HEK293T (cell line): Measurements from ENCODE around the gene BMP7.

Experiments
- CTCF ChIA-PET: fragments of 350-600 bp; formaldehyde crosslinking; extraction: SDS; loops from one replicate; lab custom pipeline; 2021; ENCODE audit warnings: antibody characterized with exemption, inconsistent platforms; lab: Yijun Ruan, JAX
- POLR2A ChIA-PET: fragments of 350-600 bp; formaldehyde crosslinking; extraction: SDS; loops from one replicate; lab custom pipeline; 2020; ENCODE audit warnings: antibody characterized with exemption, inconsistent platforms; lab: Yijun Ruan, JAX
- DNase-seq: peaks from one replicate; pipeline ENCODE4 v3.0.0; 2012; ENCODE audit warnings: mixed read lengths; ENCODE audit errors: extremely low spot score
- ARNT ChIP-seq: fragments of 450-650 bp; IDR thresholded peaks from 2 replicates; pipeline ENCODE4 v1.6.1; 2017; ENCODE audit warnings: mild to moderate bottlenecking
- BHLHE40 ChIP-seq: fragments of 450-650 bp; IDR thresholded peaks from 2 replicates; pipeline ENCODE4 v1.6.1; 2016; ENCODE audit warnings: mild to moderate bottlenecking, moderate library complexity, borderline replicate concordance
- CTBP1 ChIP-seq: fragments of 450-650 bp; IDR thresholded peaks from 2 replicates; pipeline ENCODE4 v1.6.1; 2016; ENCODE audit warnings: borderline replicate concordance
- ELF4 ChIP-seq: fragments of 450-650 bp; IDR thresholded peaks from 2 replicates; pipeline ENCODE4 v1.6.1; 2017; ENCODE audit warnings: antibody characterized with exemption
- FOXA1 ChIP-seq: fragments of 450-650 bp; IDR thresholded peaks from 2 replicates; pipeline ENCODE4 v1.6.1; 2016; ENCODE audit warnings: mild to moderate bottlenecking
- FOXK2 ChIP-seq: fragments of 450-650 bp; IDR thresholded peaks from 2 replicates; pipeline ENCODE4 v1.6.1; 2016; ENCODE audit warnings: mild to moderate bottlenecking
- FOXM1 ChIP-seq: fragments of 450-650 bp; IDR thresholded peaks from 2 replicates; pipeline ENCODE4 v1.6.1; 2017; ENCODE audit warnings: mild to moderate bottlenecking, borderline replicate concordance
- HDGF ChIP-seq: fragments of 450-650 bp; IDR thresholded peaks from 2 replicates; pipeline ENCODE4 v1.6.1; 2017; ENCODE audit warnings: antibody characterized with exemption, borderline replicate concordance
- L3MBTL2 ChIP-seq: fragments of 450-650 bp; conservative IDR thresholded peaks from 2 replicates; pipeline ENCODE4 v1.6.1; 2016; ENCODE audit warnings: mild to moderate bottlenecking
- LEF1 ChIP-seq: fragments of 450-650 bp; IDR thresholded peaks from 2 replicates; pipeline ENCODE4 v1.6.1; 2017; ENCODE audit warnings: mild to moderate bottlenecking, borderline replicate concordance
- NFRKB ChIP-seq: fragments of 450-650 bp; IDR thresholded peaks from 2 replicates; pipeline ENCODE4 v1.6.1; 2016; ENCODE audit warnings: mild to moderate bottlenecking, moderate library complexity
- PKNOX1 ChIP-seq: fragments of 450-650 bp; IDR thresholded peaks from 2 replicates; pipeline ENCODE4 v1.6.1; 2016
- SP1 ChIP-seq: fragments of 450-650 bp; IDR thresholded peaks from 2 replicates; pipeline ENCODE4 v1.6.1; 2017
- SUZ12 ChIP-seq: fragments of 450-650 bp; IDR thresholded peaks from 2 replicates; pipeline ENCODE4 v1.6.1; 2016; ENCODE audit warnings: mild to moderate bottlenecking
- TARDBP ChIP-seq: fragments of 450-650 bp; IDR thresholded peaks from 2 replicates; pipeline ENCODE4 v1.6.1; 2016
- ZNF384 ChIP-seq: fragments of 450-650 bp; IDR thresholded peaks from 2 replicates; pipeline ENCODE4 v1.6.1; 2016

Gene BMP7

GRCh38 chr20:57134804-57135203 lies 131.6 kb downstream of the BMP7 start:
- no peak for TF ChIP-seq L3MBTL2
- TF ChIP-seq HDGF, result no peak
- TF ChIP-seq FOXK2, result no peak
- no peak for TF ChIP-seq ZNF384
- TF ChIP-seq FOXM1, result no peak
- ChIA-PET POLR2A (no interaction called here), CTCF (no interaction called here)
- DNase-seq, result no peak

GRCh38 chr20:57133926-57134650 lies 132.4 kb downstream of the BMP7 start:
- TF ChIP-seq HDGF, result no peak
- no peak for TF ChIP-seq PKNOX1
- no peak for TF ChIP-seq LEF1
- TF ChIP-seq ELF4, result no peak
- TF ChIP-seq ZNF384, result no peak
- TF ChIP-seq SP1, result no peak
- TF ChIP-seq NFRKB, result no peak
- no peak for TF ChIP-seq FOXK2
- TF ChIP-seq CTBP1, result no peak
- no peak for TF ChIP-seq FOXM1
- no peak for TF ChIP-seq TARDBP
- no peak for TF ChIP-seq ARNT
- no peak for TF ChIP-seq SUZ12
- TF ChIP-seq L3MBTL2, result no peak
- TF ChIP-seq BHLHE40, result no peak
- TF ChIP-seq FOXA1, result no peak
- CTCF ChIA-PET, result no interaction called here
- DNase-seq, result no peak
- POLR2A ChIA-PET, result no interaction called here

GRCh38 chr20:57131601-57132391 lies 134.6 kb downstream of the BMP7 start:
- TF ChIP-seq PKNOX1, result peak; percentile 76
- no peak for TF ChIP-seq LEF1
- no peak for TF ChIP-seq ELF4
- POLR2A ChIA-PET, result no interaction called here
- CTCF ChIA-PET, result interaction anchor here (0.6 kb wide), 1 partner anchor 9 kb away, joined by 4 read pairs; no protein-coding TSS in a partner anchor
- DNase-seq, result no peak

GRCh38 chr20:57131077-57131476 lies 135.4 kb downstream of the BMP7 start:
- POLR2A ChIA-PET, result no interaction called here
- no peak for DNase-seq
- CTCF ChIA-PET, result no interaction called here
- no peak for TF ChIP-seq SUZ12
- no peak for TF ChIP-seq NFRKB
- TF ChIP-seq TARDBP, result no peak
- TF ChIP-seq FOXK2, result no peak
- TF ChIP-seq ZNF384, result no peak
- TF ChIP-seq CTBP1, result no peak
- TF ChIP-seq LEF1, result no peak
- no peak for TF ChIP-seq ARNT
- no peak for TF ChIP-seq L3MBTL2
- TF ChIP-seq FOXA1, result no peak
- TF ChIP-seq ELF4, result no peak
- TF ChIP-seq HDGF, result no peak
- no peak for TF ChIP-seq PKNOX1
- no peak for TF ChIP-seq BHLHE40
- TF ChIP-seq SP1, result no peak
- TF ChIP-seq FOXM1, result no peak

GRCh38 chr20:57130160-57130772 lies 136.2 kb downstream of the BMP7 start:
- DNase-seq, result no peak
- no peak for TF ChIP-seq ELF4
- TF ChIP-seq FOXM1, result no peak
- no peak for TF ChIP-seq SP1
- no peak for TF ChIP-seq BHLHE40
- TF ChIP-seq TARDBP, result no peak
- TF ChIP-seq ARNT, result no peak
- TF ChIP-seq CTBP1, result no peak
- no peak for TF ChIP-seq HDGF
- no peak for TF ChIP-seq ZNF384
- TF ChIP-seq L3MBTL2, result no peak
- TF ChIP-seq FOXK2, result no peak
- TF ChIP-seq PKNOX1, result no peak
- TF ChIP-seq SUZ12, result no peak
- TF ChIP-seq FOXA1, result no peak
- no peak for TF ChIP-seq NFRKB
- no peak for TF ChIP-seq LEF1
- ChIA-PET CTCF (no interaction called here), POLR2A (no interaction called here)
